ENCODE data around the gene FHIT.
"Not testable (repeated sequence)": the region's sequence is repeated elsewhere in the genome, so short reads cannot be mapped to it uniquely, and the experiment has no call there.

Gene FHIT

DNA sequence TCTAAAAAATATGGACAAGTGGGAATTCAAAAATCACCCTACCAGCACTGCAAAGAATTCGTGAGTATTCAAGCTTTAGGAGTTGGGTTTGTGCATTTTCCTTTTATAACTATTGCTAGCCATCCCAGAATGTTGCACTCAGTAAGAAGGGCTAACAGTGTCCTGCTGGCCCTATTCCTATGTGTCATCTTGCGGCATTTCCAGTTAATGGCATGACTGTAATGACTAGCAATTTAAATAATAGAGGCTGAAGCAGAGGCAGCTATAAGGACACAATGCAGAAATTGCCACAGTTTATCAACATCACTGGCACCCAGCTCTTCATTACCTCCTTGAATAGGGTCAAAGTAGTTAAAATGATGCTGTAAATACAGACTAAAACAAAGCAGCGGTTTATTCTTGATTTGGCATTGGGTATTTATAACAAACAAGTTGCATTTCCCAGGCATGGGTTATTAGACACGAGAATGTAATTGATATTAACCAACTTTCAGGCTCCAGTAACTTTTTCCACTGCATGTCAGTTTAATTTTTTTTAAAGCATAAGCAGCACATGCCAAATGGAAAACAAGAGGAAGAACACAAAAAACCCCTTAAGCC is 177.6 kb downstream of the FHIT start:
- H3K4me3 ChIP-seq = no peak overlapping the region
- H3K27ac ChIP-seq = no peak overlapping the region

DNA sequence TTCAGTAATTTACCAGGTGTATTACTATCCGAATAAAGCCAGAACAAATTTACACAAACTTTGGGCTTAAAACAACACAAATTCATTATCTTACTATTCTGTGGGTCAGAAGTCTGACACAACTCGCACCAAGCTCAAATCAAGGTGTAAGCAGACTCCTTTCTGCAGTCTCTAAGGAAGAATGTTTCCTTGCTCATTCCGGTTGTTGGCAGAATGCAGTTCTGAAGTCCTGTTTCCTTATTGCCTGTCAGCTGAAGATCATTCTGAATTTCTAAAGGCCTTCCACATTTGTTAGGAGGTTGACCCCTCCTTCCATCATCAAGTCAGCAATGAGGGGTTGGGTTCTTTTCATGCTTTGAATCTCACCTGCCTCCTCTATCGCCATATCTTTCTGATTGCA is 183.2 kb downstream of the FHIT start:
- no peak overlapping the region for H3K27ac ChIP-seq
- no peak overlapping the region for H3K4me3 ChIP-seq

DNA sequence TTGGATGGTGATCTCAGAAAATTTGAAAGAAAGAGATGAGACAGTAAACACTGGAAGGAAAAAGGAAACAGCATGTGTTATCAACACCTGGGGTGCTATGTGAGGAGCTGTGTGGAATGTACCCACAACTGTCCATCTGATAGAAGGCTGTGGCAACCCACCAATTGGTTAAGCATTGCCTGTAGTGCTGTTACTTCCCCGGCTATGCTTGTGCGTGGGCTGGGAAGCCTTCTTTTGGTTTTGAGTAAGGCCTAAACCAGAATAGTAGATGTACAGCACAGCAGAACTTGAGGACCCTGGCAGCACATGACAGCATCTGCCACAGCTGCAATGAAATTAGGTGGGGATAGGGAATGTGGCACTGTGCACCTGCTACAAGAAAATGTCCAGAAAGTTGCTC is 184.5 kb downstream of the FHIT start:
- no peak overlapping the region for H3K27ac ChIP-seq
- H3K4me3 ChIP-seq = no peak overlapping the region

DNA sequence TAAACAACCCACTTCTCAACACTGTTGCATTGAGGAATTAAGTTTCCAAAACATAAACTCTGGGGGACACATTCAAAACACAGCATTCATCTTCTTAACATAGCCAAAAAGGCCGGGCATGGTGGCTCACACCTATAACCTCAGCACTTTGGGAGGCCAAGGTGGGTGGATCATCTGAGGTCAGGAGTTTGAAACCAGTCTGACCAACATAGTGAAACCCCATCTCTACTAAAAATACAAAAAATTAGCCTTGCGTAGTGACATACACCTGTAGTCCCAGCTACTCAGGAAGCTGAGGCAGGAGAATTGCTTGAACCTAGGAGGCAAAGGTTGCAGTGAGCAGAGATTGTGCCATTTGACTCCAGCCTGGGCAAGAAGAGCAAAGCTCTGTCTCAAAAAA is 185.0 kb downstream of the FHIT start:
- not testable (repeated sequence) for H3K4me3 ChIP-seq, H3K27ac ChIP-seq

- Histone ChIP-seq H3K27ac (no peak overlapping the region), H3K4me3 (no peak overlapping the region)
Observed at GRCh38 chr3:61065451-61066011, 185.7 kb downstream of the FHIT start.

GRCh38 chr3:61061092-61061723 is 190.0 kb downstream of the FHIT start:
- H3K27ac ChIP-seq = no peak overlapping the region
- H3K4me3 ChIP-seq = no peak overlapping the region

DNA sequence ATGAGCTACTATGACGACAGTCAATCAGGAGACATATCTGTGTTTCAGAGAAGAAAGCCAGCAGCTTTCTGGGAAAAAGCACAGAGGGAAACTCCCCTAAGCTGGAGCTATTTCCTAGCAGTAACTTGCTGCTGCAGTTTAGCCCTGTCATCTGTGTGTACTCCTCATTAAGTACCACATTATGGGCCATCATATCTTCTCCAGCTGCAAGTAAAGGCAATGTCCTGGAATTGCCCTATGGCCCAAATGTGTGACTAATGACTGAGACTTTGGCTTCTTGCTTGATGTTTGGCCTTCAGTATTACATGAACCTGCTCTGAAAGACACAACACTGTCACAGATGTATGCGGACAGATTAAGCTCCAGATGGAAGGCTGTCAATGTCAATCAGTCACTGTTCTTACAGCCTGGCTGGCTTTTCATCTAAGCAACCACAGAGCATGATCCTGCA is 190.8 kb downstream of the FHIT start:
- no peak overlapping the region for H3K27ac ChIP-seq
- H3K4me3 ChIP-seq = no peak overlapping the region

GRCh38 chr3:61058836-61059235 is 192.4 kb downstream of the FHIT start:
- Histone ChIP-seq H3K4me3 (no peak overlapping the region), H3K27ac (no peak overlapping the region)

- Histone ChIP-seq H3K4me3 (no peak overlapping the region), H3K27ac (no peak overlapping the region)
Observed at GRCh38 chr3:61057464-61057863, 193.8 kb downstream of the FHIT start.

- H3K4me3 ChIP-seq = no peak overlapping the region
- no peak overlapping the region for H3K27ac ChIP-seq
Observed at GRCh38 chr3:61055447-61055846, 195.8 kb downstream of the FHIT start.

DNA sequence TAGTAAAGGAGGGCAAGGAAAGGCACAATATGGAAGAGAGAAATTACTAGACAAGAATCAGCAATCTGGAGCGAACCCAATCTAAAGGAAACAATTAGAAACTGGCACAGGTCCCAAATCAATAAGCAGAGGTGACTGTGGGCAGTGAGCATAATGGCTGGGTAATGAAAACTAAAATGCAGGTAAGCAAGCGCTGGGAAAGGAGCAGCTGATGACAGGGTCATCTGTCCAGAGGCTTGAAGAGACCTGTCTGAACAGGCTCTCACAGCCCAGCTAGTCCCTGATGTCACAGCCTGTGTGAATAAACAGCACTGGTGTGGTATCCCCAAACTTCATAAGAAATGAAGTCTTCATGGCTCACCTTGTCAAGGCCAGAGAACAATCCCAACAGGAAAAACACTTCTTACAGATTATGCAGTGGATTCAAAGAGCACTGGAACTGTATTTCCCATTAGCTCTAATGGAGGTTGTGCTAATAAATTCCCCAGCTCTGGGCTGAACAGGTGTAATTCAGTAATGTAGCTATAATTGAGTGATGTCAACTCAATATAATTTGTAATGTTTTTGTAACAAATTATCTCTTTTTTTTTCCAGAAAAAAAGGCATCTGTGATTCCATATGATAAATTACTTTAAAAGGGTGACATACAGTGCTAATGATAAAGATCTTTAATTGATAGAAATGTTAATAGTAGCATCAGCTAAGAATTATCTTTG is 197.3 kb downstream of the FHIT start:
- Histone ChIP-seq H3K27ac (no peak overlapping the region), H3K4me3 (no peak overlapping the region)

DNA sequence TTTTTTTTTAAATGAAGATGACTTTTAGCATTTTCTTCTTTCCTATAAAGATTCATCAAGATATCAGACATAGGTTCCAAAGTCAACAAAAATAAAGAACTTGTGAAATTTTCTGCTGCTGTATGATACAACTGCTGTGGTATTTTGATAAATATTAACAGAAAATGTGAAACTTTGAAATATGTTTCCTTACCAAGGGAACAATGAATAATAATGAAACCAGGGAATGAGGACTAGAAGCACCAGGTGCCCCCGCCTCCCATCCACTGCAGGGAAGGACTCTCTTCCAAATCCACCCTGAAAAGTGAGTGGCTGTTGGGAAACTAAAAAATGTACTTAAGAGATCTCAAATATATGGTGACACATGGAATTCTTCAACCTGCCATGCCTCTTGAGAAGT is 198.4 kb downstream of the FHIT start:
- H3K27ac ChIP-seq = no peak overlapping the region
- no peak overlapping the region for H3K4me3 ChIP-seq

DNA sequence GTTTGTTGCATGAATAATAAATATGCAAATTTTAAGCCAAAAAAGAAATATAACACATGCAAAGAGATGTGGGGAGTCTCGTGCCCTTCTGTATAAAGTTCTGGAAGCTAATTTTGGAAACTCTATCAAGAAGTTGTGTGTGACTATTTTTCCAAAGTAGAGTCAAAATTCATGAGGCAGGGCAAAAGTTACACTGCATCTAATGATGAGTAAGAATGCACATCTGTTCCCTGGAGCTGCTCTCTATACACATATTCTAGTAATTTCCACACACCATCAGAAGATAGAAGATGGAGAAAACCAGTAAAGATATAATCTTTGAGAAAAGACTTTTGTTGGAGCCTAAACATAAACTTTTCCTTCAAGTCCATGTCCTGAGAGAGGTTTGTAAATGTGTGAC is 199.6 kb downstream of the FHIT start:
- no peak overlapping the region for H3K4me3 ChIP-seq
- no peak overlapping the region for H3K27ac ChIP-seq

GRCh38 chr3:61045169-61045568 is 206.1 kb downstream of the FHIT start:
- not testable (repeated sequence) for H3K4me3 ChIP-seq, H3K27ac ChIP-seq

- Histone ChIP-seq H3K27ac (no peak overlapping the region), H3K4me3 (no peak overlapping the region)
Observed at GRCh38 chr3:61043156-61043555, 208.1 kb downstream of the FHIT start.

- Histone ChIP-seq H3K4me3 (no peak overlapping the region), H3K27ac (no peak overlapping the region)
Observed at GRCh38 chr3:61040618-61041017, 210.6 kb downstream of the FHIT start.

GRCh38 chr3:61035573-61035972 is 215.7 kb downstream of the FHIT start:
- H3K4me3 ChIP-seq = no peak overlapping the region
- no peak overlapping the region for H3K27ac ChIP-seq

- H3K27ac ChIP-seq = no peak overlapping the region
- no peak overlapping the region for H3K4me3 ChIP-seq
Observed at GRCh38 chr3:61032991-61033390, 218.3 kb downstream of the FHIT start.

DNA sequence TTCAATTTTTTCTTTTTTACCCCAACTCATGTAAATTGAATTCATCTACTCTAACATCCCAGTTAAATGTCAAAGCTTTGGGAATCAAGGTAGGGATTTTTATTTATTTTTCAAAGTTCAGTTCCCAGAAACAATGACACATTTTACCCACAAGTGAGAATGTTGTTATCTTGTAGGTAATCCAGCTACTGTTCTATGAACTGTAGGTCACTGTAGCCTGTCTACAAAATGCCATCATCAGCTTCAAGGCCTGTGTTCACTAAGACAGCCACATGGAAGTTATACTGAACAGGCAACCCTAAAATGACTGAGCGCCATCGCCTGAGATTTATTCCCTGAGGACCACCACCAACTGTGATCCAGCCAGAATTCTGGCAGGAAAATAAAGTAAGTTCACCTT is 219.7 kb downstream of the FHIT start:
- no peak overlapping the region for H3K4me3 ChIP-seq

DNA sequence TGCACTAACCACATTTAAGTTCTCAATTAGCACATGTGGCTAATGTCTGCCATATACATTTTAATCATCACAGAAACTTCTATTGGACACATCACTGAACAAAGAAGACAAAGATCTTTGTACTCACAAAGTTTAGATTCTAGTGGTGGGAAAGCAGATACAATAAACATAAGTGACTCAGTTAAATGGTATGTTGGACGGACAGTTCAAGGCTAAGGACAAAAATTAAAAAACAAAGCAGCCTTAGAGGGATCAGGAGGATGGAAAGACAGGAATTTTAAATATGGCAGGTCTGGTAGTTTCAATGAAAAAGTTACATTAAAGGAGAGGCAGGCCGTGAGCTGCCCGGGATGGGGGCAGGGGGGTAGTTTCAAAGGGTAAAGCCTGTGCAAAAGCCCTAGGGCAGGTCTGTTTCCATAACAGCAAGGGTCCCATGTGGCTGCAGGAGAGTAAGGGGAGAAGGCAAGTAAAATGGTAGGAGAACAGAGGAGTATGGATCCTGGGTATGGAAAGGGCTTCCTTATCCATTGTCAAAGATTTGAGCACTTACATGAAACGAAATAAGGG is 220.7 kb downstream of the FHIT start:
- Histone ChIP-seq H3K27ac (no peak overlapping the region), H3K4me3 (no peak overlapping the region)

More for the DNA sequence above, 219.7 kb downstream of the FHIT start:
- no peak overlapping the region for H3K27ac ChIP-seq

GRCh38 chr3:61029194-61029593 is 222.1 kb downstream of the FHIT start:
- Histone ChIP-seq H3K27ac (no peak overlapping the region), H3K4me3 (no peak overlapping the region)
